Ascending aorta (tissue), 2 donors: Measurements from ENCODE around the gene SNED1. TPM values are rescaled to one million over a fixed set of nuclear protein-coding genes. Genes with fewer than 3 reads are reported as not detected.
A peak's percentile ranks its signal among the peaks of the same experiment; 100 is the strongest.

Experiments
- DNase-seq, 2 donors: peaks; one replicate each; pipeline ENCODE4 v3.0.0-alpha.2; 2019; ENCODE audit warnings: low spot score in 2 of 2
- H3K27ac ChIP-seq, 2 donors: fragments of 200-600 bp; sonication (generic); one replicate each; pipeline ENCODE4 v1.5.1; 2016 to 2017; ENCODE audit warnings: mild to moderate bottlenecking in 1 of 2
- H3K27me3 ChIP-seq: fragments of 200-600 bp; sonication (generic); one replicate; pipeline ENCODE4 v1.5.1; 2017
- H3K36me3 ChIP-seq, 2 donors: fragments of 200-600 bp; sonication (generic); one replicate each; pipeline ENCODE4 v1.5.1; 2016
- H3K4me1 ChIP-seq, 2 donors: fragments of 200-600 bp; sonication (generic); one replicate each; pipeline ENCODE4 v1.5.1; 2016 to 2017; ENCODE audit warnings: mild to moderate bottlenecking in 1 of 2
- H3K4me3 ChIP-seq, 2 donors: fragments of 200-600 bp; sonication (generic); one replicate each; pipeline ENCODE4 v1.5.1; 2016 to 2017; ENCODE audit warnings: mild to moderate bottlenecking in 1 of 2
- H3K9me3 ChIP-seq, 2 donors: fragments of 200-600 bp; sonication (generic); one replicate each; pipeline ENCODE4 v1.5.1; 2016
- intact Hi-C: fragments of 100-400 bp; cut with DNase I; formaldehyde crosslinking; loops from one replicate; pipeline ENCODE4 v1.15.1; 2023
- total RNA-seq: library from RNA; depleted of rRNA; stranded (reverse); fragments of >200 nt; gene quantifications from one replicate; pipeline ENCODE4 v1.1.0, GENCODE V29; 2016
- TF ChIP-seq, protein P1 (sequence below), 3 experiments: fragments of 200-600 bp in 2 of 3; fragments of 450-650 bp in 1 of 3; sonication (generic) in 2 of 3; IDR thresholded peaks; one replicate each; pipeline ENCODE4 v1.5.1; 2016 to 2019; ENCODE audit warnings: antibody characterized with exemption in 3 of 3, mild to moderate bottlenecking in 1 of 3, moderate library complexity in 1 of 3

The SNED1 gene
- total RNA-seq, 1 donor from 2014 or later: 84.3 TPM

DNA sequence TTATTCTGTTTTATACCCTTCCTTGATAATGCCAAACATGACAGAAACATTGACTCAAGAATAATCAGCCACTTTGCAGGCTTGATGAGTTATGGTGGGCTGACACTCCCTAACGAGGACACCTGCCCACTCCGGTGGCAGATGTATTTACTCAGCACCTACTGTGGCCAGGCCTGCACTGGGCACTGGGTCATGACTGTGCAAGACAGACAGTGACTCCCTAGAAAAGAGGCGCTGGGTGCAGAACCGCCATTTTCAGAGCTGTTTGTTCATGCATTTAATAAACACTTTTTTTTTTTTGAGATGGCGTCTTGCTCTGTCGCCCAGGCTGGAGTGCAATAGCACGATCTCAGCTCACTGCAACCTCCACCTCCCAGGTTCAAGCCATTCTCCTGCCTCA is 32.5 kb downstream of the SNED1 start:
- Histone ChIP-seq H3K27ac (no peak overlapping the region), H3K4me1 (no peaks in the 10 kb centered on the region), H3K36me3 (peaks cover 9 to 42% of the 10 kb centered on the region in 2 donors), H3K27me3 (no peaks in the 10 kb centered on the region), H3K9me3 (peaks cover 0 to 5% of the 10 kb centered on the region in 2 donors), H3K4me3 (no peak overlapping the region)
- DNase-seq: no peak
- intact Hi-C loops: no loop called here
- TF ChIP-seq, protein P1, sequence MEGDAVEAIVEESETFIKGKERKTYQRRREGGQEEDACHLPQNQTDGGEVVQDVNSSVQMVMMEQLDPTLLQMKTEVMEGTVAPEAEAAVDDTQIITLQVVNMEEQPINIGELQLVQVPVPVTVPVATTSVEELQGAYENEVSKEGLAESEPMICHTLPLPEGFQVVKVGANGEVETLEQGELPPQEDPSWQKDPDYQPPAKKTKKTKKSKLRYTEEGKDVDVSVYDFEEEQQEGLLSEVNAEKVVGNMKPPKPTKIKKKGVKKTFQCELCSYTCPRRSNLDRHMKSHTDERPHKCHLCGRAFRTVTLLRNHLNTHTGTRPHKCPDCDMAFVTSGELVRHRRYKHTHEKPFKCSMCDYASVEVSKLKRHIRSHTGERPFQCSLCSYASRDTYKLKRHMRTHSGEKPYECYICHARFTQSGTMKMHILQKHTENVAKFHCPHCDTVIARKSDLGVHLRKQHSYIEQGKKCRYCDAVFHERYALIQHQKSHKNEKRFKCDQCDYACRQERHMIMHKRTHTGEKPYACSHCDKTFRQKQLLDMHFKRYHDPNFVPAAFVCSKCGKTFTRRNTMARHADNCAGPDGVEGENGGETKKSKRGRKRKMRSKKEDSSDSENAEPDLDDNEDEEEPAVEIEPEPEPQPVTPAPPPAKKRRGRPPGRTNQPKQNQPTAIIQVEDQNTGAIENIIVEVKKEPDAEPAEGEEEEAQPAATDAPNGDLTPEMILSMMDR (IDR thresholded peaks at IDR 0.05): no peak

DNA sequence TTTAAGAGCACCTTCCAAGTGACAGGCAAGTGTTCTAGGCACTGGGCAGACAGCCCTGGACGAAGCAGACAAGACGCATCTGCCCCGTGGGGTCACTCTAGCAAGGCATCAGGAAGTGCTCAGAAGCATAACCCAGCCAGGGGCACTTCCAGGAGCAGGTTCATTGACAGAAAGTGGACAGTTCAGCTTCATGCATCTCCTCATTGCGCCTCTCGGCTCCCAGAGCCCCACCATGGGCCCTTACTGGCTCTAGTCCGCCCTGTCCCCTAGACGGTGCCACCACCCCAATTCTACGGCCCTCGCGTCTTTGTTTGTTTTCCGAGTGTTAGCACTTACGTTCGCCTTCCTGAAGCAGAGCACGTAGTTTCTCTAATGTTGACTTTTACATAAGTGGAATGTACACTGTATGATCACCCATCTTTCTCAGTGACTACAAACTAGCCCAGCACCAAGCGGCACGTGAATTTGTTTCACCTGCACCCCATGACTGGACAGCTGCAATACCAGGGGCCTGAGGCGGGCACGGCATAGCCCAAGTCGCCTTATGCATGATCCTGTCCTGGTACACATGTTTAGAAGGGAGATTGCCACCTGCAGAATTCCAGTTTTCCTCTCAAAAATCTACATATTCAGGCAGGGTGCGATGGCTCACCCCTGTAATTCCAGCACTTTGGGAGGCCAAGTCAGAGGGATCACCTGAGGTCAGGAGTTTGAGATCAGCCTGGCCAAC is 33.2 kb downstream of the SNED1 start:
- intact Hi-C loops: no loop called here
- H3K4me1 ChIP-seq: peaks cover 0 to 5% of the 10 kb centered on the region in 2 donors
- H3K27me3 ChIP-seq: no peaks in the 10 kb centered on the region
- H3K27ac ChIP-seq: no peak overlapping the region
- TF ChIP-seq, protein P1 (IDR thresholded peaks at IDR 0.05): no peak
- no peaks in the 10 kb centered on the region for H3K9me3 ChIP-seq
- peaks cover 9 to 45% of the 10 kb centered on the region in 2 donors for H3K36me3 ChIP-seq
- no peak overlapping the region for H3K4me3 ChIP-seq
- no peak for DNase-seq

DNA sequence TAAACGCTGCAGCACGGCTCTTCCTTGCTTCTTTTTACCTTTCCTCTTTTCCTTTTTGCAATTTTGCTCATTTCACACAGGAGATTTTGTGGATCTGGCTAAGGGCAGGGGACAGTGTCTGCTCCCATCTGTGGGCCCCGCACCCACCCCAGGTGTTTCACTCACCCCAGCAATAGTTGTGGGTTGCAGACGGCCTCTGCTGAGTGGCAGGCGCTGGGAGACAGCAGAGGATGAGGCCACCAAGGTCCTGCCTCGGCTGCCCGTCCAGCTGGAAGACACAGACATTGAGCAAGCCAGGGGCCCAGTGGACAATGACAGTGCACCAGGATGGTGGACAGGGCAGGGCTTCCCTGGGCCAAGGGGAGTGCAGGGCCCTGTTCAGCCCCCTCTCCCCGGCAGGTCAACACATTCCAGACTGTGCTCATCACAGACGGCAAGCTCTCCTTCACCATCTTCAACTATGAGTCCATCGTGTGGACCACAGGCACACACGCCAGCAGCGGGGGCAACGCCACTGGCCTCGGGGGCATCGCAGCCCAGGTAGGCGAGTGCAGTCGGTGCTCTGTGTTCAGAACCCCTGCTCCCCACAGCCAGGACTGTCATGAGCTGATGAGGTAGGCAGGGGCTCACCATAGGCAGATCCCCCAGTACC is 35.0 kb downstream of the SNED1 start:
- intact Hi-C loops: no loop called here
- Histone ChIP-seq H3K27ac (no peak overlapping the region), H3K4me1 (peaks cover 0 to 5% of the 10 kb centered on the region in 2 donors), H3K36me3 (peaks cover 17 to 62% of the 10 kb centered on the region in 2 donors), H3K9me3 (no peaks in the 10 kb centered on the region), H3K4me3 (no peak overlapping the region), H3K27me3 (no peaks in the 10 kb centered on the region)
- peak in 1 of 2 donors; percentile 54 for DNase-seq
- TF ChIP-seq, protein P1 (IDR thresholded peaks at IDR 0.05): no peak

DNA sequence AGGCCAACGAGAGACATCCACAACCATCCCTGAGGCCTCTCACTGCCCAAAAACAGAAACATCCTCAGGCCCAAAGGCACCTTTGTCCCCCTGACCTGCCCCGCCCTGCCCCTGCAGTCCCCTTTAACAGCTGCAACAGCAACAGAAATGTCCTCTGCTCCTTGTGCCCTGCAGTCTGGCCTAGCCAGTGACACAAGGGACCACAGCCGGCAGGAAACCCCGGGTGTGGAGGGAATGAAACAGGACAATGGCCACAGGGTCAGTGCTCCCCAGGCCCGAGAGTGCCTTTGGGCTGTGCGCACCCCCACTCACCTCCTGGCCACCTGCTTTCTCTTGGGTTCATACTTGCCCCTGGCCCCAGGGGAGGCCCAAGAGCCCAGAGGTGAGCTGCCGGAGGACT is 35.6 kb downstream of the SNED1 start:
- TF ChIP-seq, protein P1 (IDR thresholded peaks at IDR 0.05): no peak
- intact Hi-C loops: no loop called here
- H3K4me1 ChIP-seq: peaks cover 0 to 5% of the 10 kb centered on the region in 2 donors
- DNase-seq: no peak
- H3K4me3 ChIP-seq: no peak overlapping the region
- peaks cover 17 to 67% of the 10 kb centered on the region in 2 donors for H3K36me3 ChIP-seq
- H3K27me3 ChIP-seq: no peaks in the 10 kb centered on the region
- no peak overlapping the region for H3K27ac ChIP-seq
- H3K9me3 ChIP-seq: no peaks in the 10 kb centered on the region

DNA sequence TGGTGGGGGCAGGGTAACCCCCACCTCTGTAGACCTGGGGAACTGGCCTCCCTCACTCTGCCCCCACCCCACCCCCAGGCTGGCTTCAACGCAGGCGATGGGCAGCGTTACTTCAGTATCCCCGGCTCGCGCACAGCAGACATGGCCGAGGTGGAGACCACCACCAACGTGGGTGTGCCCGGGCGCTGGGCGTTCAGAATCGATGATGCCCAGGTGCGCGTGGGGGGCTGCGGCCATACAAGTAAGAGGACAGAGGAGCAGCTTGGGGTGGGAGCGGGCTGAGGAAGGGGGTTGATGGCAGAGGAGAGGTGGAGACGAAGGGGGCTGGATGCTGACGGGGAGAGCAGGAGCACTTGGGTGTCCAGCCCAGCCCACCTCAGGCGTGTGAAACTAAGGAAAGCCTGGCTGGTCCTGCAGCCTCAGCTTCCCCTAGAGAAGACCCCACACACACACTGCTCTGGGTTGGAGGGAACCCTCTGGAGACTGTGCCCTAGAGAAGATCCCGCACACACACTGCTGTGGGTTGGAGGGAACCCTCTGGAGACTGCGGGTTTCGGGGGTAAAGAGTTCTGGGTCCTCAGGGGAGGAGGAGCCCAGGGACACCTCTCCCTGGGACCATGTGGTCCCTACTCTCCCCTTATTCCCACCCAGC is 36.2 kb downstream of the SNED1 start:
- Histone ChIP-seq H3K36me3 (peaks cover 17 to 73% of the 10 kb centered on the region in 2 donors), H3K27me3 (no peaks in the 10 kb centered on the region), H3K27ac (no peak overlapping the region), H3K4me3 (no peak overlapping the region), H3K9me3 (no peaks in the 10 kb centered on the region), H3K4me1 (peaks cover 0 to 5% of the 10 kb centered on the region in 2 donors)
- peak in 1 of 2 donors; percentile 58 for DNase-seq
- intact Hi-C loops: no loop called here
- TF ChIP-seq, protein P1 (IDR thresholded peaks at IDR 0.05): no peak
